GM18868 (cell line): ENCODE results near the gene ANKMY1.

Experiments
- ATAC-seq: cut with Tn5 transposase; IDR thresholded peaks from one replicate; pipeline ENCODE4 v1.9.1; 2021; ENCODE audit warnings: mild to moderate bottlenecking, moderate library complexity; ENCODE audit not compliant: unreplicated experiment

The ANKMY1 gene

DNA sequence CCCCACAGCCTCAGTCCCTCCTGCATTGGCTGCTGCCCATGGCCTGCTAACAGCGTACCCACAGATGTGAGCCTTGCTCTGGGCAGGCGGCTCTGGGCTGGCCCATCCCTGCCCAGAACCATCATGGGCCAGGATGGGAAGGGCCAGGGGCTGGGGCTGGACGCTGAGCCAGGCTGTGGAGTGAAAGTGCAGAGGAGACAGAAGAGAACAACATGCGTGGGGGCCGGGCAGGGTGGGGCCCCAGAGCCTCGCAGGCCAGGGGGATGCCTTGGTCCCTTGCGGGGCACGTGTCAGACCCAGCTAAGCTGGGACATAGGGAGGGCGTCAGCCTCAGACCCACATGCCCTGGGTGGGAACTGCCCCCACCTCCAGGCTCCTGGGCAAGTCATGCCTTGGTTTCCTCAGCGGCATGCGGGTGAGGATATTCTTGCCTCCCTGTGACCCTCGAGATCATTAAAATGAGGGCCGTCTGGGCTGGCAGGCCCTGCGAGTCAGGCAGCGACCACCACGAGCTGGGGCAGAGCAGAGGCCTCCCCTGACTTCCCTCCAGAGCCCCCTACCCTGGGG, 95.0 kb downstream of the ANKMY1 start:
- no peak for ATAC-seq

DNA sequence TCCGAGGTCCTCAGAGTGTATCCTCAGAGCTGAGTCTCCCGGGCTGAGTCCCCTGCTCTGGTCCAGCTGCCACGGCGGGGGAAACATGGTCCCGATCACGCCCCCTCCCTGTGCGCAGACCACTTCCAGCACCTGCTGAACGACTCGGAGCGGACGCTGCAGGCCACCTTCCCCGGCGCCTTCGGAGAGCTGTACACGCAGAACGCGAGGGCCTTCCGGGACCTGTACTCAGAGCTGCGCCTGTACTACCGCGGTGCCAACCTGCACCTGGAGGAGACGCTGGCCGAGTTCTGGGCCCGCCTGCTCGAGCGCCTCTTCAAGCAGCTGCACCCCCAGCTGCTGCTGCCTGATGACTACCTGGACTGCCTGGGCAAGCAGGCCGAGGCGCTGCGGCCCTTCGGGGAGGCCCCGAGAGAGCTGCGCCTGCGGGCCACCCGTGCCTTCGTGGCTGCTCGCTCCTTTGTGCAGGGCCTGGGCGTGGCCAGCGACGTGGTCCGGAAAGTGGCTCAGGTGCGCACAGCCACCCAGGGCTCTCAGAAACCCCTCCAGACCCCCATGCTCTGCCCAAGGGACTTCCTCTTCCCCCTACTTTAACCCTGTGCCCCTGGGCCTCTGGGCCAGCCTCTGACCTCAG, 95.6 kb downstream of the ANKMY1 start:
- ATAC-seq: no peak

DNA sequence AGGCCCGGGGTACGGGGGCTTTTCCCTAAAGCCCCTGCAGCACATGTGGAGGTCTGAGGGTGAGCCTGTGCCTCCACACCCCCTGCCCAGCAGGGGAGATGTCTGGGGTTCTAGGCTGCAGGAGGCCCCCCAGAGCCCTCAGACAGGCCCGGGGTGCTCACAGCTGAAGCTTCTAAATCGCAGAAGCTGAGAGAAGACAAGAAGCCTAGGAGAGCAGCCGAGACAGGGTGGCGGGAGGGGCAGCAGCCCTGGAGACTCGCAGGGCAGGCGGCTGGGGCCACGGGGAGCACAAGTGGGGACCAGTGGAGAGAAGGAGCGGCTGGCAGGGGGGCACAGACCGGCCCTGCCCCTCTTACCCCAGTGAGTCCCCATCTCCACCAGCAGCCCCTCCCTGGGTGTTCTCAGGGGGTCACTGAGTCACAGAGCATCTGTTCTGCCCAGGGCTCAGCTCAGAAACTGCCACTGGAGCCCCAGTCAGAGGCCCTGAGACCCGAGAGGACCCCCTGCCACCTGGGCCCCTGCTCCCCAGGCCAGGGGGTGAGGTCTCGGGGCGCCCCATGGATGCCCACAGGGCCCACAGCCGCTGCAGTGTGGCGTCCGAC, 96.2 kb downstream of the ANKMY1 start:
- no peak for ATAC-seq

DNA sequence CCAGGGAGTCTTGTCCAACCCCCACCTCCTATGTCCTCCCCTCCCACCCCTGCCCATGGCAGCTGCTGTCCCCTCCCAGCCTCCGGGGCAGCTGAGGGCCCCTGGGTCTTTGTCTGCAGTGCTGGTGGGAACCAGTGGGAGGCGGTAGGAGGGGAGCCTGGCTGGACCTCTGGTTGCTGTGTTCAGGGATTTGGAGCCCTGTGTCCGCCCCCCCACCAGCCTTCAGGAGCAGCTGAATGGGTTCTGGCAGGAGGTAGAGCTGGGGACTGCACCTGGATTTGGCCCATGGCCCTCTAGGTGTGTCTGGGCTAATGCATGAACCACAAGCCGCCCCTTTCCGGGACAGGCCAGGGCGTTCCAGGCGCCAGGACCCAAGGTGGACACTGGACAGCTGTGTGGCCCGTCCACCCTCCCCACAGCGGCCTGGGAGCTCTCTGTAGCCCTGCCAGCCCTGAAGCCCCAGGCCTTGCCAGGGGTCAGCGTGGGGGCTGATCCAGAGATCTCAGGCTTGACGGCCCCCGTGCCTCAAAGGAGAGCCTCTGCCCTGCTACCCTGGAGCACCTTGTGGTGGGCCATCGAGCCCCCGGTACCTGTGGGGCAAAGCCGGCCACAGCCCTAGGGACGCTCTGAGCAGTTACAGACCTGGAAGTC, 96.9 kb downstream of the ANKMY1 start:
- ATAC-seq: no peak

DNA sequence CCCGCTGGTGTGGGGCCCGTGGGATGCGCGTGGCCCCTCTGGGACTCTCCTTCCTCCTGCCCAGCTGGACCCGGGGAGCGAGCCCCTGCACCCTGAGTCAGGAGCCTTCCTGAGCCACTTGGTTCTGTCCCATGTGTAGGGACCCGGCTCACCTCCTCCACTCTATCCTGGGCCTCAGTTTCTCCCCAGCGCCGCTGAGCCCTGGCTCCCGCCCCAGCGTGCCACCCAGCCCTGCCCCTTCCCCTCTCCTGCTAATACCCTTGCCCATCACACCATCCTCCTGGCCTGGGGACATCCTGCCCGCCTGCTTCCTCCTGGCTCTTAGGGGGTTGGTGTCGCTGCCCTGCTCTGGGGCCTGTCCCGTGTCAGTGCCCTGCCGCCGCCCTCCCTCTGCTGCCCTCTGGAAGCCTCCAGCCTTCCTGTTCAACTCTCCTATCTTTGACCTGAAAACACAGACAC, 97.5 kb downstream of the ANKMY1 start:
- ATAC-seq: no peak

DNA sequence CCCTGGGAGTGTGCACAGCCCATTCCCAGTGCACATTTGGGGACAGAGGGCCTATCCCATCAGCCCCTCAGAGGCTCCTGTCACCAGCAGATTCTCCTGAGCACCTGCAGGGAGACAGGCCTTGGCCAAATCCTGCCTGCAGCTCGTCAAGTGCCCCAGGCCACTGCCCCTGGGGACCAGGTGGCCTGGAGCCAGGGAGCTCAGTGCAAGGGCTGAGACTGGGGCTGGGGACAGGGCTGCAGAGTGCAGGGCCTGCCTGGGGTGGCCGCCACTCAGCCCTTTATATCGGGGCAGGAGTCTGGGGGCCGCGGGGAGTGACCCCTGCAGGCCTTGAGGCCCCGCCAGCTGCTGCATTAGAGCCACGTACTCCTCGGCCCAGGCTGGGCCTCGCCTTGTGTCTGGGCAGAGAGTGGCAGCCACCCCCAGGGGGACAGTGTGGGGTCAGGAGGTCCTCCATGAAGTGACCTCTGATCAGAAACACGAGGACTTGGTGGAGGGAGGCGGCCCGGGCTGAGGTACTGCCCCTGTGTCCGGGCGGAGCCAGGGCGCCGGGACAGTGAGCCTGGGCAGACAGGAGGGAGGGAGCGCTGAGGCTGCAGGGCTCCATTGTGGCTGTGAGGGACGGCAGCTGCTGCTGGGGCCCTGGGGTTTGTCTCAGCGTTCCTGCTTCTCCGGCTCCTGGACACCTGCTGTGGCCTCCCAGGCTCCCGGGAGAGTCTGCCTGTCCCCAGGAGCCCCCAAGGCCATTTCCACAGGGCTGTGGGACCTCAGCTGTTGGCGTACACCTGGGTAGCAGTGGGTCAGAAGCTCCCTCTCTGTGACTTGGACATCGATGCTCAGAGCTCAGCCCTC, 98.2 kb downstream of the ANKMY1 start:
- no peak for ATAC-seq

DNA sequence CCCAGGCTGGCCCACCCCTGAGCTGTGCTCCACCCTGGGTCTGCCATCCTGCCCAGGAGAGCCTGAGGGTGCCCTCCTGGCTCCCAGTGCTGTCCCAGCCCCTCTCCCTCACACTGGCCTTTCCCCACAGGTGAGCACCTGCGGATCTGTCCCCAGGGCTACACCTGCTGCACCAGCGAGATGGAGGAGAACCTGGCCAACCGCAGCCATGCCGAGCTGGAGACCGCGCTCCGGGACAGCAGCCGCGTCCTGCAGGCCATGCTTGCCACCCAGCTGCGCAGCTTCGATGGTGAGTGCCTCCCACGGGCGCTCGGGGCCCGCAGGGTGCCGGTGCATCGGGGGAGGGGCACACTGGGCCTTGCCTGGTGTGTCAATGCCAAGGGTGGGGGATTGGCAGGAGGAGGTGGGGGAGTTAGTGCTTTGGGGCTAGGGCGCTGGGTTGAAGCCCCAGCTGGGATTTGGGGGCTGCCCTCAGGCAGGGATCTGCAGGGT, 98.8 kb downstream of the ANKMY1 start:
- ATAC-seq: no peak

DNA sequence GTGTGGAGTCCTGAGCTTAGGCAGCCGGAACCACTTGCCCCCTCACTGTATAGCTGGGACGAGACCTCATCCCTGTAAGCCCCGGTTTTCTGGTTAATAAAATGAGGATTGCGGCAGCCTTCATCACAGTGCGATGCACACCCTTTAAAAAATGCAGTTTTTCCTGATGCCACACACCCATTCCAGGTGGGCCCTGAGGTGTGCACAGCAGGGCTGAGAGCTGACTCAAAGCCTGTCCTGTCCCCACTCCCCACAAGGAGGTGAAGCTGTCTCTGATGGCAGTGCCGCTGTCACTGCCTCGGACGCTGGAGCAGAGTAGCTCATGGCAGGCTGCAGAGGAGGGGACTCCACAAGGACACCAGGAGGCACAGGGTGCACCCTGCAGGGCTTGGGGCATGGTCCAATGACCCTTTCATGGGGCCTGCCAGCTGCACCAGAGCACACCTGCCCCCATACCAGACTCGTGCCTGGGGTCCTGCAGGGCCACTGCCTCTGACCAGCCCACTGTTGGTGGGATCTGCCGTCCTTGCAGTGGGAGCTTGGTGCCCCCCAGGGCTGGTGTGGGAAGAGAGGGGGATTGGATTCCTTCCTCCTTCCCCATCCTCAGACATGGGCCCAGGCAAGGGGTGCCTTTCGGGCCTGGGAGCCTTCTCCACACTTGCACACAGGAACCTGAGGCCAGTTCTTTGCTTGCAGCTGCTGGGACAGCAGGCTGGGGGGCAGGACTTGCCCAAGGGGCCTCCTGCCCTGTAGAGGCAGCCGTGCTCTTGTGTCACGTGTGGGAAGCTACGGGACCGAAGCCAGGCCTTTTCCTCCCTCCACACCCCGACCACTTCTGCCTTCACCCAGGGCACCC, 99.5 kb downstream of the ANKMY1 start:
- ATAC-seq: no peak

DNA sequence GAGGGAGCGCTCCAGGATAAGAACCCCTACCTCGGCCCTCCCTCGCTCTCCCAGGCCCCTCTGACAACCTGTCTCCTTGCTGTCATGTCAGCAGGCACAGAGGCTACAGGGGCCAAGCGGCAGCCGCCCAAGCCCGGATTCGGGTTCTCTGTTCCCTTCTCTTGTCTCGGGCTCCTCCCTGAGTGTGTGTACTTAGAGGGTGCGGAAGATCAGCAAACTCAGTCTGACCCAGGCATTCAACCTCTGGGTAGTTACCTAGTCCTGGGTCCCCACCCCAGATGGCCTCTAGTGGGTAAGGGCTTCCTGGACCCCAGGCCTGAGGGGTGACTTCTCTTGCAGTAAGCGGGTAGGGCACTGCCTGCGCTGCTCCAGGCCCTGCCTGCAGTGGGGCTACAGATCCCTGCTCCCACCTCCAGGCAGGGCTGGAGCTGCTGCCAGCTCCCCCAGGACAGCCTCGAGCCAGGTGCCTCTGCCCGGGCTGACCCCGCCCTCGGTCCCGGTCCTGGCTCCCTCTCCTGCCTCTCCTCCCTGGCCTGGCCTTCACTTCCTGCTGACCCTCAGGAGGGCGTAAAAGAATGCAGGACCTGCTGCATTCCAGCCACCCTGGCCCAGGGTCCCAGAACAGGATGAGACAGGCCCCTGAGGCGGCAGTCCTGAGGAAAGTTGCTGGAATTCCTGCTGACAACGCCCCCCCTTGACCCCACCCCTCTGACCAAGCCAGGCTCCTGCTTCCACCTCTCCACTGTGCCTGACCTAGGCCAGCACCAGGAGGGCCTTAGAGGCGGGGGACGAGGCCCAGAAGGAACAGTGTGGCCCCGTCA, 100.4 kb downstream of the ANKMY1 start:
- no peak for ATAC-seq

DNA sequence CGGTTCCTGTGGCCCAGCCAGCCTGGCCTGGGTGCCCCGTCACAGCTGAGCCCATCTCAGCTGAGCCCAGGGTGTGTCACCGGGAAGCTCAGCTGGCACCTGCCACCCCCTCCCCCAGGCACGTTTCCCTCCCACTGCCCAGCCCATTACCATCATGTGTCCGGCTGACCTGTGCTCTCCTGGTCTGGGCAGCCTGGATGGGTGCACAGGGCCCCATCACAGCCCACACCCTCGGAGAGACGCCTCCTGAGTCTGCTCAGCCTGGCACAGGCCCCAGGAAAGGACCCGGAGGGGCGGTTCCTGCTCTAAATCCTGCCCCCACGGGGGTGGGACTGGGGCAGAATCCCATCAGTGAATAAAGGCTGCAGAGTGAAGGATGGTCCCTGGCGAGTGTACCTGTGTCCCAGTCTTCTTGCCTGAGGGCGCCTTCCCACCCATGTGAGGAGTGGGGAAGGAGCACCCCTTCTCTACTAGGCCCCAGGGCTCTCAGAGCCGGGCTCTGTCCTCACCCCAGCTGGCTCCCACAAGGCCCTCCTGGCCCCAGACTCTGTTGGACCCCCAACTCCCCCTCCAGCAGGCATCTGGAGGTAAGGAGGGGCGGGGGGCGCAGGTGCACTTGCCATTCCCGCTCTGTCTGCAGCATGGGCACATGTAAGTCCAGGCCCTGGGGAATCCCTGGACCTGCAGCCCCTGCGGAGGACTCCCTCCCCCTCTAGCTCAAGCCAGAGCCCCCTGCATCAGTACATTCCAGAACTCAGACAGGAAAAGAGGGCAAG, 101.2 kb downstream of the ANKMY1 start:
- ATAC-seq: no peak

DNA sequence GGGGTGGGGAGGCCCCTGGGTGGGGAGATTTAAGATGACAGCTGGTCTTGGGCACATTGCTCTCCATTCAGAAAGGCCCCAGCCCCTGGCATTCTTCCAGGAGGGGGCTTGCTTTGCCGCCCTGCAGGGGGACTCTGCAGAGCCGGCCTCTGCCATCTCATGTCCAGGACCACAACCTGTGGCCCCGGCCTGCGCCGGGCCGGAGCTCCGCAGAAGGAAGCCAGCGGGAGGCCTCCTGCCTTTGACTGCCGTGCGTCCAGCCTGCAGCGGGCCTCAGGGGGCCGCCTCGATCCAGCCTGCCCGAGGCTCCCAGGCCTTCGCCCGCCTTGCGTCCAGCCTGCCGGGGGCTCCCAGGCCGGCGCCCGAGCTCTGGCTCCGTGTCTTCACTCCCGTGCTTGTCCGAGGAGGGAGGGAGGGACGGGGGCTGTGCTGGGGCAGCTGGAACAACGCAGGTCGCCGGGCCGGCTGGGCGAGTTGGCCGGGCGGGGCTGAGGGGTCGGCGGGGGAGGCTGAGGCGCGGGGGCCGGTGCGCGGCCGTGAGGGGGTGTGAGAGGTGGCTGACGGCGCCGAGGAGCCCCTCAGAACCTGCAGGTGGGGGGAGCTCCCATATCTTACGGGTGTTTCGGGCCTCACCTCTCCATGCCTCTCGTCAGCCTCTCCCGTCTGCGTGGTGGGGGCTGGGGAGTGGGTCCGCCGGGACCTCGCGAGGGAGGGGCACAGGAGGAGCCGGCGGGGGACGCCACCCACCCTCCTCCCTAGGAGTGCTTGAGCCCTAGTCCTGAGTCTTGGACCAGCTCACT, 101.9 kb downstream of the ANKMY1 start:
- no peak for ATAC-seq

DNA sequence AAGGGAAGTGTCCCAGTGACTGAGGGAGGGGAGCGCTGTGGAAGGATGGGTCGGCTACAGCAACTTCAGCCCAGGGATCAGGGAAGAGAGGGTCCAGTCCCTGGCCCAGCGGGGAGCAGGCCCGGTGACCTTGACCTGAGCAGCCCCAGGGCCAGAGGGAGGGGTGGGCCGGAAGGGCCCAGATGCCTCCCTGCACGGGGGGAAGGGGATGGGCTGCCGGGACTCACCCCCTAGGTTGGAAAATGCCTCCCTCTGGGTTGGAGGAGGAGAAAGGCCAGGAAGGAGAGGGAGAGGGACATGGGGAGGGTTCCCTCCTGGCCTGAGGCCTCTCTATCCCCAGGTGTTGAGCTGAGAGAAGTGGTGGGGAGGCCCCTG, 102.5 kb downstream of the ANKMY1 start:
- ATAC-seq: no peak

DNA sequence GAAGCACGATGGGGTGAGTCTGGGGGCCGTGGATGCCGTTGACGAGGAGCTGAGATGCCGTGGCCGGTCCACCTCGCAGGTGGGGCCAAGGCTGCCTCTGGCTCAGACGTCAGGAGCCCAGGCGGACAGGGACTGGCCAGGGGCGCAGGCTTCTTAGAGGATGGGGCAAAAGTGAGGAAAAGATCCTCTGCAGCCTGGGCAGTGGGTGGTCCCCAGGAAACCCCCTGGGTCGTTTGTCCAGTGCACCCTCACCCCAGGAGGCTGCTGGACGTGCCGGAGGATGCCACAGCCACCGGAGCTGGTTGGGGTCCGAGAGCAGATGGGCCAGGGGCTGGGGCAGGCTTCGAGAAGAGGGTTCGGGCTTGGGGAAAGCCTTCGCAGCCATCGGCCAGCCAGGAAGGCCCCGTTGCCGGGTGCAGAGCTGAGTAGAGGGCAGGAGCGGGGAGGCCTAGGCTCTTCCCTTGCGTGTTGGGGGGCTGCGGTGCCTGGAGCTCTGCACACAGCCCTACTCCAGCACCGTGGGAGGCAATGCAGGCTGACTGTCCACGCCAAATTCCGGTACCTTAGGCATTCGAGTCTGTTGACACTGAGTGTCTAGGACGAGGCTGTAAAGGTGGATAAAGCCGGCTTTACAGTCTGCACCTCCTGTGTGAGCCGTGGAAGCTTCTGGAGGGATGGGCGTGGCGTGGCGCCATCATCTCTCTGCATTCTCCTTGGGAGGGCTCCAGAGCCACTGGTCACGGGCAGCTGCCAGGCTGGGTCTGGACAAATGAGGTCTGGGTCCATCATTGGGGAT, 103.5 kb downstream of the ANKMY1 start:
- ATAC-seq: no peak

DNA sequence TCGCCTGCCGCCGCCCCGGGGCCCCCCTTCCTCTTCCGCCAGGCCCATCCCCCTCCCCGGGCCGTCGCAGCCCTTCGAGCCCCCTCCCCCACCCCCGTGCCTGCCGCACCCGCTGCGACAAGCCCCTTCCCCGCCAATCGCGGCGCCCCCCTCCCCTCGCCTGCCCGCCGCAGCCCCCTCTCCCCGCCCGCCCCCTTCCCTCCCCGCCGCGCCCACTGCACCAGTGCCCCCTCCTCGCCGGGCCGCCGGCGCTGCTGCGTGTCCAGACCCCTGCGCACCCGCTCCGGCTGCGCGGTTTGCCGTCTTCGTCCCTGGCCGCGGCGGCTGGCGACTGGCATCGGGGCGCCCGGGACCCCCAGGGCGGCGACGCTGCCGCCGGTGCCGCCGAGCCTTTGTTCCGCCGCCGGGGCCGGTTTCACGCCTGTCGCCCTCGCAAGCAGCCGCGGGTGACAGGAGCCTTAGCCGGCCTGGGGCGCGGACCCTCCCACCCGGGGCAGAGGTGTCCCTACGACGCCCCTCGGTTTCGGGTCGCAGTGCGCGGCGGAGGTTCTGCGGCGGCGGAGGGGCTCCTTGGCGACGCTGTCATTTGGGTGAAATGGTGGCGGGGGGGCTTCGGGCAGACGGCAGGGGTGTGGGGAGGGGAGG, 104.2 kb downstream of the ANKMY1 start:
- no peak for ATAC-seq

DNA sequence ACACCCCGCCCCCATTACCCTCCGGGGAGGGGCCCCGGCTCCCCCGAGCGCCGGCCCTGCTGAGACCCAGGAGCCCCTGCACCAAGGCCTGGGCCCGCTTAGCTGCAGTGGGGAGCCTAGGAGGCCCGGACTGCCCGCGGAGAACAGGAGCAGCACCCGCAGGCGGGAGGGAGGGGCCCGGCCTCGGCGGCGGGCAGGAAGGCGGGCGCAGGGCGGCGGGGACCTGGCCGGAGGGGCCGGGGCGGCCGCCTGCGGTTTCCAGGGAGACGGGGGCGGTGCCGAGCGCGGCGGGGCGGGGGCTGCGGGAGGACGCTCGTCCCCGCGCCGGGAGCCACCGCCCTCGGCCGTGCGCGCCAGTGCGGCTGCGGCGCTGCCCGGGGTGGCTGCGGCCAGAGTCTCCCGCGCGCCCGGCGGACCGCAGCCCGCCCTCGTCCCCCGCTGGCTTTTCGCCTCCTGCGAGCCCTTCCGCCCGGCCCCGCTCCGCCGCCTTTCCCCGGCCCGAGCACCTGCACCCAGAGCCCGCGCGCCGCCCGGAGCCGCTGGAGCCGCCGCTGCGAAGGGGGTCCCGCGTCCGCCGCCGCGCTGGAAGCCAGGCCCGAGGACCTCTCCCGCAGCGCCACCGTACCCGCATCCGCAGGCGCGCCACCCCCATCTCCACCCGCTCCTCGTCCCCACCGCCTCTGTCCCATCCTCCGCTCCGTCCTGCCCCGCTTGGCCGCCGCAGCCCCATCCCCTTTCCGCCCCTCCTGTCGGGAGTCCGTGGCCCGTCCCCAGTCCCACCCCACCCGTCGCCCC, 105.1 kb downstream of the ANKMY1 start:
- ATAC-seq: no peak
